Keratinocyte (primary cell): ENCODE results near the gene PRDX5. TPM values are rescaled to one million over a fixed set of nuclear protein-coding genes. Genes with fewer than 3 reads are reported as not detected.

Source experiments
- DNase-seq: peaks from one replicate; pipeline ENCODE4 v3.0.0-alpha.2; 2011; ENCODE audit warnings: low read depth, missing footprints, low spot score
- FAIRE-seq: peaks from 2 replicates; lab custom pipeline; 2011; peaks lifted over from hg19 to GRCh38; lab: Jason Lieb, UNC
- H2AFZ ChIP-seq: 2 replicates; pipeline ENCODE4 v1.6.0; 2012; ENCODE audit warnings: low read length, control low read depth, inconsistent platforms; ENCODE audit not compliant: control insufficient read depth
- H3K27ac ChIP-seq: 2 replicates; pipeline ENCODE4 v1.5.1; 2011; ENCODE audit warnings: low read length; ENCODE audit not compliant: control insufficient read depth, insufficient read depth
- H3K27me3 ChIP-seq: 3 replicates; pipeline ENCODE4 v1.6.0; 2011; ENCODE audit warnings: low read length; ENCODE audit not compliant: control insufficient read depth, insufficient read depth; ENCODE audit errors: extremely low read depth
- H3K36me3 ChIP-seq, 2 experiments: 2 replicates in 1 of 2; 3 replicates in 1 of 2; pipeline ENCODE4 v1.5.1; 2011; ENCODE audit warnings: low read length in 2 of 2, mild to moderate bottlenecking in 1 of 2; ENCODE audit not compliant: control insufficient read depth in 2 of 2, insufficient read depth in 2 of 2; ENCODE audit errors: extremely low read depth in 1 of 2
- H3K4me1 ChIP-seq: 3 replicates; pipeline ENCODE4 v1.5.1; 2011; ENCODE audit warnings: low read length; ENCODE audit not compliant: control insufficient read depth, insufficient read depth; ENCODE audit errors: extremely low read depth
- H3K4me2 ChIP-seq: 3 replicates; pipeline ENCODE4 v1.6.0; 2011; ENCODE audit warnings: low read depth, low read length; ENCODE audit not compliant: control insufficient read depth, insufficient read depth; ENCODE audit errors: extremely low read depth
- H3K4me3 ChIP-seq, 3 experiments: fragments of 200-600 bp in 1 of 3; sonication (generic) in 1 of 3; 2 replicates in 2 of 3; 3 replicates in 1 of 3; pipeline ENCODE4 v1.5.1; 2011 to 2016; ENCODE audit warnings: low read length in 3 of 3, mild to moderate bottlenecking in 3 of 3, control low read depth in 2 of 3, inconsistent platforms in 1 of 3, low read depth in 1 of 3, mixed read lengths in 1 of 3, mixed run types in 1 of 3, moderate library complexity in 1 of 3; ENCODE audit not compliant: control insufficient read depth in 2 of 3, insufficient read depth in 2 of 3; ENCODE audit errors: extremely low read depth in 1 of 3
- H3K79me2 ChIP-seq: 2 replicates; pipeline ENCODE4 v1.6.0; 2012; ENCODE audit warnings: low read length; ENCODE audit not compliant: control insufficient read depth, insufficient read depth
- H3K9ac ChIP-seq: 3 replicates; pipeline ENCODE4 v1.6.0; 2011; ENCODE audit warnings: low read length; ENCODE audit not compliant: control insufficient read depth, insufficient read depth; ENCODE audit errors: extremely low read depth
- H3K9me1 ChIP-seq: 3 replicates; pipeline ENCODE4 v1.6.0; 2011; ENCODE audit warnings: low read length; ENCODE audit not compliant: control insufficient read depth, insufficient read depth; ENCODE audit errors: extremely low read depth
- H3K9me3 ChIP-seq: 2 replicates; pipeline ENCODE4 v1.5.1; 2012; ENCODE audit warnings: low read depth, low read length; ENCODE audit not compliant: control insufficient read depth
- H4K20me1 ChIP-seq: 3 replicates; pipeline ENCODE4 v1.6.0; 2011; ENCODE audit warnings: low read length; ENCODE audit not compliant: control insufficient read depth, insufficient read depth; ENCODE audit errors: extremely low read depth
- EZH2 ChIP-seq: IDR thresholded peaks from one replicate; pipeline ENCODE4 v1.6.1; 2012; ENCODE audit warnings: inconsistent platforms, mild to moderate bottlenecking, low read length, moderate library complexity
- dilution Hi-C: fragments of 300-500 bp; cut with MboI; formaldehyde crosslinking; loops from one replicate; pipeline ENCODE4 v1.7.0; 2020; ENCODE audit warnings: low sequenced_read_pairs; ENCODE audit not compliant: extremely low pct_ligation_motif_present
- polyA plus RNA-seq, 5 experiments: library from polyadenylated mRNA; depleted of rRNA in 3 of 5; stranded (reverse) in 3 of 5; stranded (forward) in 1 of 5; unstranded in 1 of 5; fragments of >200 nt; gene quantifications; 1 replicate in 1 of 5; 2 replicates in 3 of 5; 3 replicates in 1 of 5; pipeline versions ENCODE4 v1.2.1 to v1.2.3, GENCODE V29; 2011 to 2012; ENCODE audit warnings: missing spikeins in 2 of 5, low read depth in 1 of 5, low replicate concordance in 1 of 5
- TF ChIP-seq, protein P1 (sequence below), 3 experiments: IDR thresholded peaks in 1 of 3; conservative IDR thresholded peaks in 1 of 3; optimal IDR thresholded peaks in 1 of 3; 2 replicates in 2 of 3; 3 replicates in 1 of 3; pipeline versions ENCODE3 to v1.5.1; 2011; ENCODE audit warnings: low read length in 3 of 3, mild to moderate bottlenecking in 3 of 3, moderate library complexity in 2 of 3, control low read depth in 1 of 3, inconsistent platforms in 1 of 3; ENCODE audit not compliant: insufficient read depth in 2 of 3; ENCODE audit errors: extremely low read depth in 1 of 3

PRDX5 gene
- polyA plus RNA-seq, 1 donor (not counting 4 experiments of a cell fraction or from before 2014, with no cell fraction given) = 590 TPM

DNA sequence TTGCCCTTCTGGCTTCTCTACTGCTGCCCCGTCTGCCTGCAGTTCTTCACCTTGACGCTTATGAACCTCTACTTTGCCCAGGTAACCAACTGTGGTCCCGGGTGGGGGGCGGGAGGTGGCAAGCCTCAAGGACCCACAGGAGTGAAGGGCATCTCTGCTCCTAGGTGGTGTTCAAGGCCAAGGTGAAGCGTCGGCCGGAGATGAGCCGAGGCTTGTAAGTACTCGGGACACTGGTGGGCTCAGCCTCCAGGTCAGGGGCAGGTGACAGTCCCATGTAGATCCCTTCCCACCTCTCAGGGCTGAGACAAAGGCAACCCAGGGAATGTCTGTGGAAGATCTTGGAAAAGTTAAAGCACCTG, 31.1 kb upstream of the PRDX5 start:
- Histone ChIP-seq H3K9me3 (no peaks in the 10 kb centered on the region), H2AFZ (no peak overlapping the region), H3K27me3 (peaks cover 13% of the 10 kb centered on the region), H3K36me3 (peaks cover 8 to 10% of the 10 kb centered on the region in 2 experiments), H3K79me2 (peaks cover 11% of the 10 kb centered on the region), H4K20me1 (no peaks in the 10 kb centered on the region), H3K4me3 (no peak overlapping the region), H3K9ac (no peak overlapping the region), H3K9me1 (no peaks in the 10 kb centered on the region), H3K4me1 (peaks cover 11% of the 10 kb centered on the region), H3K27ac (no peak overlapping the region), H3K4me2 (peak overlapping the region; percentile 98)
- no peak for TF ChIP-seq EZH2
- TF ChIP-seq, protein P1, sequence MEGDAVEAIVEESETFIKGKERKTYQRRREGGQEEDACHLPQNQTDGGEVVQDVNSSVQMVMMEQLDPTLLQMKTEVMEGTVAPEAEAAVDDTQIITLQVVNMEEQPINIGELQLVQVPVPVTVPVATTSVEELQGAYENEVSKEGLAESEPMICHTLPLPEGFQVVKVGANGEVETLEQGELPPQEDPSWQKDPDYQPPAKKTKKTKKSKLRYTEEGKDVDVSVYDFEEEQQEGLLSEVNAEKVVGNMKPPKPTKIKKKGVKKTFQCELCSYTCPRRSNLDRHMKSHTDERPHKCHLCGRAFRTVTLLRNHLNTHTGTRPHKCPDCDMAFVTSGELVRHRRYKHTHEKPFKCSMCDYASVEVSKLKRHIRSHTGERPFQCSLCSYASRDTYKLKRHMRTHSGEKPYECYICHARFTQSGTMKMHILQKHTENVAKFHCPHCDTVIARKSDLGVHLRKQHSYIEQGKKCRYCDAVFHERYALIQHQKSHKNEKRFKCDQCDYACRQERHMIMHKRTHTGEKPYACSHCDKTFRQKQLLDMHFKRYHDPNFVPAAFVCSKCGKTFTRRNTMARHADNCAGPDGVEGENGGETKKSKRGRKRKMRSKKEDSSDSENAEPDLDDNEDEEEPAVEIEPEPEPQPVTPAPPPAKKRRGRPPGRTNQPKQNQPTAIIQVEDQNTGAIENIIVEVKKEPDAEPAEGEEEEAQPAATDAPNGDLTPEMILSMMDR (optimal IDR thresholded peaks at IDR 0.05 in 1 of 3, IDR thresholded peaks at IDR 0.05 in 1 of 3, conservative IDR thresholded peaks at IDR 0.05 in 1 of 3; ENCODE audit: extremely low read depth in 1 of 3, insufficient read depth in 2 of 3, low read length in 3 of 3) = peak in 1 of 3 experiments; percentile 4
- dilution Hi-C loops = no loop called here
- no peak for DNase-seq
- FAIRE-seq = no peak

DNA sequence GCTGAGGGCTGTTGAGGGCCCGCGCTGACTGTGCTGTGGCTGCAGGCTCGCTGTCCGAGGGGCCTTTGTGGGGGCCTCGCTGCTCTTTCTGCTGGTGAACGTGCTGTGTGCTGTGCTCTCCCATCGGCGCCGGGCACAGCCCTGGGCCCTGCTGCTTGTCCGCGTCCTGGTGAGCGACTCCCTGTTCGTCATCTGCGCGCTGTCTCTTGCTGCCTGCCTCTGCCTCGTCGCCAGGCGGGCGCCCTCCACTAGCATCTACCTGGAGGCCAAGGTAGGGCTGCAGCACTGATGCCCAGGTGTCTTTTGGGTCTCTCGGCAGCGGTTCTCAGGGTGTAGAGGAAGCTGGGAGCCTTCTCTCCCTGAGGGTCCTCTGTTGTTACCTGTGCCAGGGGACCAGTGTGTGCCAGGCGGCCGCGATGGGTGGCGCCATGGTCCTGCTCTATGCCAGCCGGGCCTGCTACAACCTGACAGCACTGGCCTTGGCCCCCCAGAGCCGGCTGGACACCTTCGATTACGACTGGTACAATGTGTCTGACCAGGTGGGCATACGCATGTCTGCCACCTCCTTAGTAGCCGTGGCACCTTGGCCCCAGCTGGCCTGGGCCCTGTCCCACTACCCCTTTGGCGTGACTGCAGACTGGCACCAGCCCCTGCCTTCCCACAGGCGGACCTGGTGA, 30.1 kb upstream of the PRDX5 start:
- no peak overlapping the region for H3K9ac ChIP-seq

More for the DNA sequence above, 30.1 kb upstream of the PRDX5 start:
- dilution Hi-C loops = no loop called here
- Histone ChIP-seq H3K27ac (no peak overlapping the region), H3K27me3 (peaks cover 23% of the 10 kb centered on the region), H3K9me3 (no peaks in the 10 kb centered on the region), H3K4me2 (no peak overlapping the region), H3K4me3 (no peak overlapping the region), H2AFZ (no peak overlapping the region), H4K20me1 (no peaks in the 10 kb centered on the region), H3K9me1 (no peaks in the 10 kb centered on the region), H3K79me2 (peaks cover 11% of the 10 kb centered on the region), H3K36me3 (peaks cover 4 to 5% of the 10 kb centered on the region in 2 experiments), H3K4me1 (peaks cover 14% of the 10 kb centered on the region)
- TF ChIP-seq, protein P1 (optimal IDR thresholded peaks at IDR 0.05 in 1 of 3, IDR thresholded peaks at IDR 0.05 in 1 of 3, conservative IDR thresholded peaks at IDR 0.05 in 1 of 3; ENCODE audit: extremely low read depth in 1 of 3, insufficient read depth in 2 of 3, low read length in 3 of 3) = no peak
- no peak for TF ChIP-seq EZH2
- DNase-seq (no peak), FAIRE-seq (no peak)
